Measurements from ENCODE around the gene ANXA2. TPM values are rescaled to one million over a fixed set of nuclear protein-coding genes. Genes with fewer than 3 reads are reported as not detected.

Gene ANXA2
- total and polyA plus RNA-seq, 4 donors, result 851 to 1,294 (median 1,171) TPM

GRCh38 chr15:60343221-60343970 lies 54.4 kb downstream of the ANXA2 start:
- Histone ChIP-seq H3K4me1 (ENCODE audit: control insufficient read depth in 5 of 5, insufficient read depth in 5 of 5, low read length in 5 of 5) (no peaks in the 10 kb centered on the region), H3K9me3 (ENCODE audit: control insufficient read depth in 4 of 4, insufficient read depth in 3 of 4, low read length in 3 of 4) (no peaks in the 10 kb centered on the region), H3K36me3 (ENCODE audit: control insufficient read depth in 4 of 4, insufficient read depth in 4 of 4, low read length in 4 of 4) (peaks cover 9 to 31% (median 23%) of the 10 kb centered on the region in 4 donors), H3K4me3 (no peak overlapping the region), H3K27ac (ENCODE audit: low read depth in 1 of 2, low read length in 1 of 2) (no peak overlapping the region), H3K9ac (ENCODE audit: insufficient read depth in 1 of 2, low read length in 2 of 2) (no peak overlapping the region), H3K27me3 (ENCODE audit: control insufficient read depth in 3 of 3, insufficient read depth in 3 of 3, low read length in 2 of 3) (no peaks in the 10 kb centered on the region)
- no peak for DNase-seq
- 67 to 69% methylated on average over 5 of the region's 5 CpGs for WGBS, 2 donors
- TF ChIP-seq, protein P1, sequence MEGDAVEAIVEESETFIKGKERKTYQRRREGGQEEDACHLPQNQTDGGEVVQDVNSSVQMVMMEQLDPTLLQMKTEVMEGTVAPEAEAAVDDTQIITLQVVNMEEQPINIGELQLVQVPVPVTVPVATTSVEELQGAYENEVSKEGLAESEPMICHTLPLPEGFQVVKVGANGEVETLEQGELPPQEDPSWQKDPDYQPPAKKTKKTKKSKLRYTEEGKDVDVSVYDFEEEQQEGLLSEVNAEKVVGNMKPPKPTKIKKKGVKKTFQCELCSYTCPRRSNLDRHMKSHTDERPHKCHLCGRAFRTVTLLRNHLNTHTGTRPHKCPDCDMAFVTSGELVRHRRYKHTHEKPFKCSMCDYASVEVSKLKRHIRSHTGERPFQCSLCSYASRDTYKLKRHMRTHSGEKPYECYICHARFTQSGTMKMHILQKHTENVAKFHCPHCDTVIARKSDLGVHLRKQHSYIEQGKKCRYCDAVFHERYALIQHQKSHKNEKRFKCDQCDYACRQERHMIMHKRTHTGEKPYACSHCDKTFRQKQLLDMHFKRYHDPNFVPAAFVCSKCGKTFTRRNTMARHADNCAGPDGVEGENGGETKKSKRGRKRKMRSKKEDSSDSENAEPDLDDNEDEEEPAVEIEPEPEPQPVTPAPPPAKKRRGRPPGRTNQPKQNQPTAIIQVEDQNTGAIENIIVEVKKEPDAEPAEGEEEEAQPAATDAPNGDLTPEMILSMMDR (IDR thresholded peaks at IDR 0.05; ENCODE audit: control extremely low read depth, extremely low read depth), result no peak
- no peak for ATAC-seq (ENCODE audit: insufficient read depth, low FRiP score)

DNA sequence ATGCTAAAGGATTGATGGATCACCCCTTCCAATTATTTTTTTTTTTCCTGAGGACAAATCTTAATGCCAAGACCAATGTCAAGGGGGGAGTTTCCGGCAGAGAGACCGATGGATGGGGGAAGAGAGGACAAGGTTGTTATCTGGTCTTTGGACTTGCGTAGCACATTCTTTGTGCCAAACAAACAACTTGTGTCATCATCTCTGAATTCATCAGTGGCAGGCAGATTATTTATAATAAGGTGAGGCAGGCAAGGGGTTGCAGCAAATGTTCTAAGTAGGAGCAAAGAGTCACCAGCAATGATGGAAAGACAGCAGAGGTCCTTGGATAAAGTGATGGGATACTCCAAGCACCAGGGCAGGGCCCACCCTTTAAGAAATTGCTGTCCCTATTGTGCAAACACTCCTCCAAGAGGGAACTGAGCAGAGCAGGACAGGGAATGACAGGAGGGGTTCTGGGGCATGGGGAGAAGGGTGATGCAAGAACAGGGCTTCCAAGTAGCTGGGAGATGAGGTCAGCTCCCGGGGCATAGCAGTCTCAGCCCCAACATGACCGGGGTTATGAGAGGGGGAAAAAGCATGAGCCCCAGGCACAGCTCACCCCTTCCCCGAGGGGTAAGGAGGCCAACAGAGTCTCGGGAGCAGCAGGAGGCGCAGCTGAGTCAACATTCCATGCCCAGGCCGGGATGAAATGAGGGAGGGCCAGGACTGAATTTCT lies 57.4 kb downstream of the ANXA2 start:
- H3K4me1 ChIP-seq (ENCODE audit: control insufficient read depth in 5 of 5, insufficient read depth in 5 of 5, low read length in 5 of 5), result peaks cover 0 to 2% (median 0%) of the 10 kb centered on the region in 5 donors
- H3K27ac ChIP-seq (ENCODE audit: low read depth in 1 of 2, low read length in 1 of 2), result no peak overlapping the region
- DNase-seq, result no peak
- TF ChIP-seq, protein P1 (IDR thresholded peaks at IDR 0.05; ENCODE audit: control extremely low read depth, extremely low read depth), result no peak
- H3K9me3 ChIP-seq (ENCODE audit: control insufficient read depth in 4 of 4, insufficient read depth in 3 of 4, low read length in 3 of 4), result no peaks in the 10 kb centered on the region
- 83% methylated on average over 9 of the region's 9 CpGs for WGBS, 2 donors
- no peak for ATAC-seq (ENCODE audit: insufficient read depth, low FRiP score)
- peaks cover 0 to 4% (median 0%) of the 10 kb centered on the region in 4 donors for H3K36me3 ChIP-seq (ENCODE audit: control insufficient read depth in 4 of 4, insufficient read depth in 4 of 4, low read length in 4 of 4)
- H3K27me3 ChIP-seq (ENCODE audit: control insufficient read depth in 3 of 3, insufficient read depth in 3 of 3, low read length in 2 of 3), result no peaks in the 10 kb centered on the region
- H3K4me3 ChIP-seq, result no peak overlapping the region
- H3K9ac ChIP-seq (ENCODE audit: insufficient read depth in 1 of 2, low read length in 2 of 2), result no peak overlapping the region

DNA sequence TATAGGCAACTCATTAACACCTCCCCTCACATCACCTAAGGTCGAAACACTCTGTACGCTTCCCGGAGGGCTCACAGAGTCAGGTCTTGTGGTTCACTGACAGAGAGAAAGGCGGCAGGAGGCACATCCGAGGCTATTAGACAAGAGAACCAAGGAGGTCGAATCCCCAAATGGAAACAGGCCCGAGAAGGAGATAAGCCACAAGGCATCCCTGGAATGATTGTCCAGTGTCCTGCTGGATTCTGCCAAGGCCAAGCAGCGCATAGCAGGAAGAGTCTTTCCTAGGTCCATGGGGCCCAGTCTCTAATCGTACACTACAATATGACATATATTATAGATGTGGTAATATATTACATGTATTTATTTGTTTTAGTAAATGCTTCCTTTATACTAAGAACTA lies 58.5 kb downstream of the ANXA2 start:
- no peak overlapping the region for H3K4me3 ChIP-seq
- 84 to 90% methylated on average over 9 of the region's 9 CpGs for WGBS, 2 donors
- no peak overlapping the region for H3K9ac ChIP-seq (ENCODE audit: insufficient read depth in 1 of 2, low read length in 2 of 2)
- no peaks in the 10 kb centered on the region for H3K27me3 ChIP-seq (ENCODE audit: control insufficient read depth in 3 of 3, insufficient read depth in 3 of 3, low read length in 2 of 3)
- no peak for DNase-seq
- no peaks in the 10 kb centered on the region for H3K9me3 ChIP-seq (ENCODE audit: control insufficient read depth in 4 of 4, insufficient read depth in 3 of 4, low read length in 3 of 4)
- no peaks in the 10 kb centered on the region for H3K36me3 ChIP-seq (ENCODE audit: control insufficient read depth in 4 of 4, insufficient read depth in 4 of 4, low read length in 4 of 4)
- peaks cover 0 to 2% (median 0%) of the 10 kb centered on the region in 5 donors for H3K4me1 ChIP-seq (ENCODE audit: control insufficient read depth in 5 of 5, insufficient read depth in 5 of 5, low read length in 5 of 5)
- no peak overlapping the region for H3K27ac ChIP-seq (ENCODE audit: low read depth in 1 of 2, low read length in 1 of 2)
- TF ChIP-seq, protein P1 (IDR thresholded peaks at IDR 0.05; ENCODE audit: control extremely low read depth, extremely low read depth), result no peak
- no peak for ATAC-seq (ENCODE audit: insufficient read depth, low FRiP score)
